ENCODE measurements around the gene PGS1.

PGS1 gene

GRCh38 chr17:78400581-78401240, 22.3 kb downstream of the PGS1 start:
- POLR2A ChIA-PET = interaction anchor here (1.1 kb wide), 1 partner anchor 11 kb away, joined by 4 read pairs; no protein-coding TSS in a partner anchor
- CTCF ChIA-PET = interaction anchor here (2.5 to 6.3 kb wide), 3 partner anchors 10 to 40 kb away, joined by 9 to 29 read pairs (median 11); partner anchors contain the start of gene SOCS3
- DNase-seq (ENCODE audit: extremely low spot score) = no peak
- no peak for TF ChIP-seq CTCF (IDR thresholded peaks at IDR 0.05; ENCODE audit: control extremely low read depth, extremely low read depth, low read depth, missing control alignments)

GRCh38 chr17:78401246-78401645, 22.8 kb downstream of the PGS1 start:
- ChIA-PET CTCF (interaction anchor here (0.7 to 6.3 kb wide), 5 partner anchors 10 to 316 kb away, joined by 3 to 29 read pairs (median 9); partner anchors contain the start of gene SOCS3), POLR2A (interaction anchor here (1.1 kb wide), 1 partner anchor 11 kb away, joined by 4 read pairs; no protein-coding TSS in a partner anchor)
- no peak for DNase-seq (ENCODE audit: extremely low spot score)
- no peak for TF ChIP-seq CTCF (IDR thresholded peaks at IDR 0.05; ENCODE audit: control extremely low read depth, extremely low read depth, low read depth, missing control alignments)

GRCh38 chr17:78401891-78402290, 23.4 kb downstream of the PGS1 start:
- TF ChIP-seq CTCF (IDR thresholded peaks at IDR 0.05; ENCODE audit: control extremely low read depth, extremely low read depth, low read depth, missing control alignments) = no peak
- DNase-seq (ENCODE audit: extremely low spot score) = no peak
- ChIA-PET CTCF (interaction anchor here (0.7 to 6.3 kb wide), 6 partner anchors 11 to 317 kb away, joined by 3 to 29 read pairs (median 6); partner anchors contain the start of gene SOCS3), POLR2A (no interaction called here)

- no peak for TF ChIP-seq CTCF (IDR thresholded peaks at IDR 0.05; ENCODE audit: control extremely low read depth, extremely low read depth, low read depth, missing control alignments)
- POLR2A ChIA-PET = no interaction called here
These were observed 25.4 kb downstream of the PGS1 start for GRCh38 chr17:78403822-78404221.

GRCh38 chr17:78406396-78406795, 27.9 kb downstream of the PGS1 start:
- DNase-seq (ENCODE audit: extremely low spot score) = no peak
- TF ChIP-seq CTCF (IDR thresholded peaks at IDR 0.05; ENCODE audit: control extremely low read depth, extremely low read depth, low read depth, missing control alignments) = no peak
- ChIA-PET POLR2A (no interaction called here), CTCF (interaction anchor here (2.7 kb wide), 1 partner anchor 15 kb away, joined by 7 read pairs; no protein-coding TSS in a partner anchor)

More at GRCh38 chr17:78403822-78404221, 25.4 kb downstream of the PGS1 start:
- CTCF ChIA-PET = interaction anchor here (2.7 to 6.3 kb wide), 2 partner anchors 13 to 18 kb away, joined by 7 to 29 read pairs; no protein-coding TSS in a partner anchor
- no peak for DNase-seq (ENCODE audit: extremely low spot score)

GRCh38 chr17:78406920-78407319, 28.5 kb downstream of the PGS1 start:
- ChIA-PET CTCF (interaction anchor here (0.8 kb wide), 1 partner anchor 10 kb away, joined by 3 read pairs; no protein-coding TSS in a partner anchor), POLR2A (no interaction called here)
- TF ChIP-seq CTCF (IDR thresholded peaks at IDR 0.05; ENCODE audit: control extremely low read depth, extremely low read depth, low read depth, missing control alignments) = no peak
- DNase-seq (ENCODE audit: extremely low spot score) = no peak
